GM19452 (cell line): ENCODE results near the gene HSPBP1.

Source experiments
- ATAC-seq: cut with Tn5 transposase; IDR thresholded peaks from one replicate; pipeline ENCODE4 v1.9.1; 2021; ENCODE audit not compliant: unreplicated experiment

The HSPBP1 gene

GRCh38 chr19:55305491-55305890, 25.6 kb upstream of the HSPBP1 start:
- no peak for ATAC-seq

DNA sequence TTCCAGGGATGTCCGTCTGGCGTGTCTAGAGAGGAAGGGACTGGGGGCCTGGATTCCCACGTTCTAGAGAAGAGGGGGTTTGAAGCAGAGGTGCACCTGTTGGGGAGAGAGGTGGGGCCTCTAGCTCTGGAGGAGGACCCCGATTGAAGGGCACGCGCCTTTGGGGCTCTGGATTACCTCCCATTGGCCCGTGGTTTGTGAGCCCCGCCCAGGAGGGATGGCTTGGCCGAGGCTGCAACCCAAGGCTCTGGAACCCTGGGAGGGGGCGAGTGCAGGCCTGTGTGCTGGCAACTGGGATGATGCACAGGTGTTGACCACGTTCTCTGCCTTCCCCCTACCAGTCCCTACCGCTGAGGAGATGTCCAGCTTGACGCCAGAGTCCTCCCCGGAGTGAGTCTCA, 25.1 kb upstream of the HSPBP1 start:
- no peak for ATAC-seq

DNA sequence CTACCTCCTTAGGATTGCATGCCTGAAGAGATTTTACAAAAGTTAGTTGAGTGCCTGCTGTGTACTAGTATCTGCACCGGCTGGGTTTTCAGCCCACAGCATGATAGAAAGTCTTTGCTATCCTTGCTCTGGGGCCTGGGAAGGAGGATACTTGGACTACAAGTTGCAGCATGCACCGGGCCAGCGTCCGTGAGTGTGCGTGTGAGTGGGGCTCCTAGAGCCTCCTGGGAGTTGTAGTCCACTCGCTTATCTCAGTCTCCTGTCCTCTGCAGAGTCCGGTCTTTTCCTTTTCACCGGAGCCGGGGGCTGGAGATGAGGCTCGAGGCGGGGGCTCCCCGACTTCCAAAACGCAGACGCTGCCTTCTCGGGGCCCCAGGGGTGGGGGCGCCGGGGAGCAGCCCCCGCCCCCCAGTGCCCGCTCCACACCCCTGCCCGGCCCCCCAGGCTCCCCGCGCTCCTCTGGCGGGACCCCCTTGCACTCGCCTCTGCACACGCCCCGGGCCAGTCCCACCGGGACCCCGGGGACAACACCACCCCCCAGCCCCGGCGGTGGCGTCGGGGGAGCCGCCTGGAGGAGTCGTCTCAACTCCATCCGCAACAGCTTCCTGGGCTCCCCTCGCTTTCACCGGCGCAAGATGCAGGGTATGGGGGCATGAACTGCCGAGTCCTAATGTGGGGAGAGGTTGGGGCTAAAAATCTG, 24.5 kb upstream of the HSPBP1 start:
- ATAC-seq = no peak

DNA sequence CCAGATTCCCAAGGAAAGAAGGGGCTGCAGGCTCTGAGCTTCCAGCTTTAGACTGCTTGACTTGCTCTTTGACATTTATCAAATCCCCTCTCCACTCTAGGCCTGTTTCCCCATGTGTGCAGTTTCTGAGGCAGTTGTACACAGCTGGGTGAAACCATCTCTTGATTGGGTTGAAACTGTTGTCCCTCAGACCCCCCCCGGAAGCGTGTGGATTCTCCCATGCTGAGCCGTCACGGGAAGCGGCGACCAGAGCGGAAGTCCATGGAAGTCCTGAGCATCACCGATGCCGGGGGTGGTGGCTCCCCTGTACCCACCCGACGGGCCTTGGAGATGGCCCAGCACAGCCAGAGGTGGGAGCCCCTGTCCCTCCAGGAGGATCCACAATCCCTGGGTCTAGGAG, 23.6 kb upstream of the HSPBP1 start:
- ATAC-seq = no peak

GRCh38 chr19:55302318-55302703, 22.4 kb upstream of the HSPBP1 start:
- ATAC-seq = no peak

- ATAC-seq = peak; percentile 77
These were observed 21.8 kb upstream of the HSPBP1 start for GRCh38 chr19:55301459-55302317.

DNA sequence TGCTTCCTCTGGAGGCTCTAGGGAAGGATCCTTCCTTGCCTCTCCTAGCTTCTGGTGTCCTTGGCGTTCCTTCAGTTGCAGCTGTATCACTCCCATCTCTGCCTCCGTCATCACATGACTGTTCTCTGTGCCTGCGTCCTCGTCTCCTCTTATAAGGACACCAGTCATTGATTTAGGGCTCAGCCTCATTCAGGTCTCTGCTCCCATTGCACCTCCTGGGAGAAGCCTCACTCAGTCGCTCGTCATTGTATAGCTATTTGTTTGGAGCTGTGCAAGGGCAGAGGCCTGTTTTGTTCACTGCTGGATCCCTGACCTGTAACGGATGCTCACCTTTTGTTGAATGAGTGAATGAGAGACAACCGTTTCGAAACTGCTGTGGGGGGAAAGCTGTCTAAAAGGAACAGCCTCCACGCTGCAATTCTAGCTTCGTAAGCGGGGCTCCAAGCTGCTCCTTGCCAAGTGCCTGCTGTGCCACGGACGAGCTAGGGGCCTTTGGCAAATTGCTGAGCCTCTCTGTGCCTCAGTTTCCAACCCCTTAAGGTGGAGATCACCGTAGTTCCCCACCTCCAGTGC, 21.1 kb upstream of the HSPBP1 start:
- no peak for ATAC-seq

DNA sequence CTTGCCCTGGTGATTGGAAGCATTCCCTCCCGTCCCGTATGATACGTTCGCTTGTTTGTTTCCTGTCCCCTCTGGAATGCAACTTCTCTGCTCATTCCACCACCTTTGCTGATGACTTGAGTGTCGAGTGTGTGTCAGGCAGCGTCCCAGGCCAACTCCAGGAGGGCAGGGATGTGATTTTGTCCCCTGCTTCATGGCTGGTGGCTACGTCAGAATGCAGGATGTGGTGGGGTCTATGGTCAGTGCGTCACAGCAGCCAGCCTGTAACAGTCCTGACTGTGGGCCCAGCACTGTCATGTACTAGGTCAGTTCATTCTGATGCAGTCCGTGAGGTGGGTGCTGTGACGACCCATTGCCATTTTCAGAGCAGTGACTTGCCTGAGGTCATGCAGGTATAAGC, 20.1 kb upstream of the HSPBP1 start:
- ATAC-seq = no peak

DNA sequence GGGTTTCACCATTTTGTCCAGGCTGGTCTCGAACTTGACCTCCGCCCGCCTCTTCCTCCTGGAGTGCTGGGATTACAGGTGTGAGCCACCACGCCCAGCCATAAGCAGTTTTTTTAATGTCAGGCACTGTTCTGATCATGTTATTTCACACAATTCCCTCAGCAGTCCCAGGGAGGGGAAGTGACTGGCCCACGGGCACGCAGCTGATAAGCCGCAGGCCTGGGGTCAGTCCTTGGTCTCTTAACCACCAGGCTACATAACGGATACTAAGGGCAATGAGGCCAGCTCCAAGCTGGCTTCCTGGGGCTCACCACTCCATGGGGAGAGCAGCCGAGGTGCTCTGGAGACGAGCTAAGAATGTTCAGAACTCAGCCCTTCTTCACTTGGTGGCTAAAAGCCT, 17.4 kb upstream of the HSPBP1 start:
- ATAC-seq = no peak

DNA sequence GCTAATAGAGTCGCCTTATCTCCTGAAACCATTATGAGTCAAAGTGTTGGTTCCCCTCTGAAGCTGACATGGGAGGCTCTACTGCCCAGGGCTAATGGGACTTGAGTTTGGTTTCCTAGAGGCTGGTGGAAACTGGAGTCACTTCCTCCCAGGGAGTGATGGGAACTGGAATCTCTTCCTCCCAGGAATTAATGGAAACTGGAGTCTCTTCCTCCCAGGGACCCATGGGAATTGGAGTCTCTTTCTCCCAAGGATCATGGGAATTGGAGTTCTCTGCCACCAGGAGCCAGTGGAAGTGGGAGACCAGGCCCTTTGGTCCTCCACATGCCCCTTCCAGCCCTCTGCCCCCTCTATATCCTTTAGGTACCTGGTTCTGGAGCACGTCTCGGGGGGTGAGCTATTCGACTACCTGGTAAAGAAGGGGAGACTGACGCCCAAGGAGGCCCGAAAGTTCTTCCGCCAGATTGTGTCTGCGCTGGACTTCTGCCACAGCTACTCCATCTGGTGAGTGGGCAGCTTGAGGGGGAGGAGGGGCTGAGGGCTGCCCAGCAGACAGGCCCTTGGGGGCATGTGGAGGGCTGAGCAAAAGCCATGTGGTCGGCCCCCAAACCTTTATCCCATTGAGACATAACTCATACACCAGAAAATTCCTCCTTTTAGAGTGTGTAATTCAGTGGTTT, 9.3 kb upstream of the HSPBP1 start:
- ATAC-seq = no peak

DNA sequence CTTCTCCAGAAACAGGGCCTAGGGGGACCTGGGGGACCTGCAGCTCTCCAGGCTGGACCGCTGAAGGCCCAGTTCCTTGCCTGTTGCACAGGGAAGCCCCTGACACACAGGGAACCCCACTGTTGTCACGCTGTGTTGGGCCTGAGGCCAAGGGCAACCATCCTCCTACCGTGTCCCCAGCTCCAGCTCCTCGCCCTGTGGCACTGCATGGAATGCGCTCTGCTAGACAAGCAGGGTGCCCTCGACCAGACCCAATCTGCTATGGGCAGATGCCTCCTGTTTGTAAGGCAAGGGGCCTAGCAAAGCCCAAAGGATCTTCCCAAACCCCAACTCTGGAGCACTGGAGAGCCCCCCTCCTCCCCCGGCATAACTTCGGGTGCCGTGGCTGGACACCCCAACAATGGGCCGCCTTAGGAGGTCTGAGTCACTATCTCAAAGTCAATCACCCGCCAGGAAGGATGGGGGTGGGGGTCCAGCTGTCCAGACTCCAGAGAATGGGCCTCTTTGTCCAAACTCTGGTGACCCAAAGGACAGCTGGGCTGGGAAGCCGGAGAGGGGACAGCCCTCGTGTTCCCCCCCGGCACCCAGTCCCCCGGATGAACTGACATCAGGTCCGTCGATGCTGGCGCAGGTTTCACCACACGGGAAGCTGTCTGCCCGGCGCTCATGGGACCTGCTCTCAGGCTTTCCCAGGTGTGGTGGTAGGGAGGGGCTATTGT, 7.6 kb upstream of the HSPBP1 start:
- no peak for ATAC-seq

- no peak for ATAC-seq
These were observed 5.5 kb upstream of the HSPBP1 start for GRCh38 chr19:55285229-55285890.

DNA sequence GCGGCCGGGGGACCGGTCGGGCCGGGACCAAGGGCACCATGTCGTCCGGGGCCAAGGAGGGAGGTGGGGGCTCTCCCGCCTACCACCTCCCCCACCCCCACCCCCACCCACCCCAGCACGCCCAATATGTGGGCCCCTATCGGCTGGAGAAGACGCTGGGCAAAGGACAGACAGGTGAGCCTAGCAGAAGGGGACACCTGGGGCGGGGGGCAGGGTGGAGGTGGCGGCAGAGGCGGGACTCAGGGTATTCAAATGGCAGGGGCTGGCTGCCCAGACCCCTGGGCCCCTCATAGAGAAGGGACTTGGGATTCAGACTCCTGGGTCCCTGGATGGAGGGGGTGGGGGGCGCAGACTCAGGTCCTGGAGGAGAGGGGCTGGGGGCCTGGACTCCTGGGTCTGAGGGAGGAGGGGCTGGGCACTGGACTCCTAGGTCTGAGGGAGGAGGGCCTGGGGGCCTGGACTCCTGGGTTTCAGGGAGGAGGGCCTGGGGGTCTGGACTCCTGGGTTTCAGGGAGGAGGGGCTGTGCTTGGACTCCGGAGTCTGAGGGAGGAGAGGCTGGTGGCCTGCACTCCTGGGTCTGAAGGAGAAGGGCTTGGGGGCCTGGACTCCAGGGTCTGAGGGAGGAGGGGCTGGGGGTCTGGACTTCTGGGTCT, 4.6 kb upstream of the HSPBP1 start:
- ATAC-seq = no peak

- no peak for ATAC-seq
These were observed 3.9 kb upstream of the HSPBP1 start, which contains the start of gene BRSK1 for GRCh38 chr19:55283548-55284377. Gene BRSK1 (plus strand): TSS chr19:55283997. CDS start chr19:55284443, 446 bp downstream.

GRCh38 chr19:55279340-55279739, 570 bp downstream of the HSPBP1 start:
- ATAC-seq = no peak

DNA sequence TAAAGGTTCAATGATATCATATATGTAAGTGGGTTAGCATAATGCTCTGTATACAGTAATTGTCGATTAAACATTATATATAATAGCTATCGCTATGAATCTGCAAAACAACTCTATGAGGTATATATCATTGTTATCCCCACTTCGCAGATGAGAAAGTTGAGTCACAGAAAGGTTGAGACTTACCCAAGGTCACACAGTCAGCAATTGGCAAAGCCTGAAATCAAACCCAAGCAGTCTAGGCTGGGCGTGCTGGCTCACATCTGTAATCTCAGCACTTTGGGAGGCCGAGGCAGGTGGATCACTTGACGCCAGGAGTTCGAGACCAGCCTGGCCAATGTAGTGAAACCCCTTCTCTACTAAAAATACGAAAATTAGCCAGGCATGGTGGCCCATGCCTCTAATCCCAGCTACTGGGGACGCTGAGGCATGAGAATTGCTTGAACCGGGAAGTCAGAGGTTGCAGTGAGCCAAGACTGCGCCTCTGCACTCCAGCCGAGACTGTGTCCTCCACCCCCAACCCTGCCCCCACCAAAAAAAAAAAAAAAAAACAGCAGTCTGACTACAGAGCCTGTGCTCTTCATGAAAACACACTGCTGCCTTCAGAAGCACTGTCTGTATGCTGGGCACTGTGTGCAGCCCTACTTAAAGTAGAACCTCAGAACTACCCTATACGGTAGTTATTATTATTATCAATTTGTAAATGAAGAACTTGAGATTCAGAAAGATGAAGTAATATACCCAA, 1.3 kb downstream of the HSPBP1 start:
- no peak for ATAC-seq

DNA sequence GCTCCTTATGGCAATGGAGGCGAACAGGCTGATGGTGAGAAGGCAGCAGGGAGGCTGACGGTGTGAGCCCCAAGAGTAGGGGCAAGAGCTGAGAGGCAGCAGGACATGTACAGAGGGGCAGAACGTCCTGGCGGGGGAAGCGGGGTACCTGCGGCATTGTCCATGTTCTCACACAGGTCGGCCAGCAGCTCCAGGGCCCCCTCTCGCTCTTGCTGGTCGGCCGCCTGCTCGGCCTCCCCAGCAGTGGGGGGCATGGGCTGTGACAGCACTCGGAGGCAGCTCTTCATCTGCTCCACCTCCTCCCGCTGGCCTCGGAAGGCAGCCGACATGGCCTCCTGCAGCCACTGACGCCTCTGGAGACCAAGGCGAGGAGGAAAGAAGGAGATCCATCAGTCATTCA, 2.4 kb downstream of the HSPBP1 start:
- ATAC-seq = no peak

DNA sequence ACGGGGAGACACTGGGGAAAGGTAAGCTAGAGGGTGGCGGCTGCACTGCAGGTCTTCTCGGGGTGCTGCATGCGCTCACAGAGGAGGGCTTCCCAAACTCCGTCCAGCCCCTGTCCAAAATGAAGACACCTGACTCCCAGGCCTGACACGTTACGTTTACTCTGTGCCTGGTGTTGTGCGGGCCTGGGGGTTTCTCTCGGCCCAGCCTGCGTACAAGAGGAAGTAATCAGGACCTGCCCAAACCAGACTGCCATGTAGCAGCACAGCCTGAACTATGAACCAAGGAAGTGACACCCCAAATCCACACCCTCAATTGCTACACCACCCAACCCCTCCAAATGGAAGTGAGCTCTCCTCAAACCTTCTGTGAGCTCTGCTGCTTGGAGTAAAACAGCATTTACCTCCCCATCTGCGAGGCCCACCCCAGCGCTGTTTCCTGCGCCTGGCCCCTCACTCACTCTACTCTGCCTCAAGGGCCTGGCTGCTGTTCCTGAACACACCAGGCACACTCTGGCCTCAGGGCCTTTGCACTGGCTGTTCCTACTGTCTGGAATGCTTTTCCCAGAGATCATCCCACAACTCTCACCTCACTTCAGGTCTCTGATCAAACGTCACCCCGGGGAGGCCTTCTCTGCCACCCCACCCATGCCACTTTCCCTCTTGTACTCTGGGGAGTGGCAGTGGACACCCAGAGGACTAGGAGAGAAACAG, 3.0 kb downstream of the HSPBP1 start:
- ATAC-seq = peak; percentile 13
